LNCAP (cell line): ENCODE results near the gene TMEM132D.

Source experiments
- TF ChIP-seq, protein P1 (sequence below): fragments of 450-650 bp; IDR thresholded peaks from 2 replicates; pipeline ENCODE4 v1.5.1; 2017; ENCODE audit warnings: mild to moderate bottlenecking

The TMEM132D gene

GRCh38 chr12:129538137-129538536 is 365.7 kb downstream of the TMEM132D start:
- TF ChIP-seq, protein P1, sequence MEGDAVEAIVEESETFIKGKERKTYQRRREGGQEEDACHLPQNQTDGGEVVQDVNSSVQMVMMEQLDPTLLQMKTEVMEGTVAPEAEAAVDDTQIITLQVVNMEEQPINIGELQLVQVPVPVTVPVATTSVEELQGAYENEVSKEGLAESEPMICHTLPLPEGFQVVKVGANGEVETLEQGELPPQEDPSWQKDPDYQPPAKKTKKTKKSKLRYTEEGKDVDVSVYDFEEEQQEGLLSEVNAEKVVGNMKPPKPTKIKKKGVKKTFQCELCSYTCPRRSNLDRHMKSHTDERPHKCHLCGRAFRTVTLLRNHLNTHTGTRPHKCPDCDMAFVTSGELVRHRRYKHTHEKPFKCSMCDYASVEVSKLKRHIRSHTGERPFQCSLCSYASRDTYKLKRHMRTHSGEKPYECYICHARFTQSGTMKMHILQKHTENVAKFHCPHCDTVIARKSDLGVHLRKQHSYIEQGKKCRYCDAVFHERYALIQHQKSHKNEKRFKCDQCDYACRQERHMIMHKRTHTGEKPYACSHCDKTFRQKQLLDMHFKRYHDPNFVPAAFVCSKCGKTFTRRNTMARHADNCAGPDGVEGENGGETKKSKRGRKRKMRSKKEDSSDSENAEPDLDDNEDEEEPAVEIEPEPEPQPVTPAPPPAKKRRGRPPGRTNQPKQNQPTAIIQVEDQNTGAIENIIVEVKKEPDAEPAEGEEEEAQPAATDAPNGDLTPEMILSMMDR = no peak

GRCh38 chr12:129534966-129535750 is 368.7 kb downstream of the TMEM132D start:
- TF ChIP-seq, protein P1 = no peak

DNA sequence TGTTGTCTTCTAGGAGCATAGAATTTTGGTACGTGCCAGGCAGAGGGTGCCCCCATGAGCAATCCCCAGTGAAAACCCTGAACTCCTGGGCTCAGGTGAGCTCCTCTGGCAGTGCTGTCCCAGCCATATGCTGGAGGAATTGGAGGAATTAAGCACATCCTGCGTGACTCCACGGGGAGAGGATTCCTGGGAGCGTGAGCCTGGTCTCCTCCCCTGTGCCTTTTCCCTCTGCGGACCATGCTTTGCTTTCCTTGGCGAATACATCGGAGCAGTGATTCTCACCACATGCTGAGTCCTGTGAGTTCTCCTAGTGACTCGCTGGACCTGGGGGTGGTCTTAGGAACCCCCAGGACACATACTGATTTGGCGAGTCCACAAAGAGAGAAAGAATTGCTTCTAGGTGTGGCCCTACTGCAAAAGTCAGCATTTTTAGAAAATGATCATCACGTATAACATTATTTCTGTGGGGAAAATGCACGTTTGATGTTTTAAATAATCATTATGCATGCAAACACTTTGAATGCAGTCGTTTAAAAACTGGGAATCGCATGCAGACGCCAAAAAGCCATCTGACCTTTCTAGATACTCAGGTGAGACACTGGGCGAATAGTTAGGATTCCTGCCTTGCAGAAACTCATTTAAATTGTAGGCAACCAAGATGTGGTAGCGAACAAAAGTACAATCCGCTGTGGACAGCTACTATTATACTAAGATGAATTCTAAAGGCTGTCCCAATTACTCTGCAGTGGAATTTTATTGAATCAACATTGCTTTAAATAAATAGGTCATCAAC is 370.9 kb downstream of the TMEM132D start:
- TF ChIP-seq, protein P1 = no peak

- TF ChIP-seq, protein P1 = no peak
Measured at GRCh38 chr12:129532082-129532481, 371.7 kb downstream of the TMEM132D start.

DNA sequence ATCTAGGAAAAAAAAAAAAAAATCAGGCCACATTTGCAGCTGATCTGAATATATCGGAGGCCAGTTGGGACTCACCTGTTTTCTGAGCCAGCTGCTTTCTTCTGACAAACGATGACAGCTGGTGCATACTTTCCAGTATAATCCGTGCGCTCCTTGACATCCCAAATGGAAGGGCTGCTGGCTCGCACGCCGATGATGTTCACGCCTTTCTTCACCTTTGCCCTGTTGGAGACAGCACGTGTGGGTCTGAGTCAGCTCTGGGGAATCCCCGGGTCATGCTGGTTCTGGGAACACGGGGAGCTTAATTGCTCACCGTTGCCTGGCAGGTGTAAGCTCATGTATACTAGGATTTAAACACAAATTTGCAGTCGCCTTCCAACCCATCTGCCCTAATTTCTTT is 372.8 kb downstream of the TMEM132D start:
- TF ChIP-seq, protein P1 = no peak

DNA sequence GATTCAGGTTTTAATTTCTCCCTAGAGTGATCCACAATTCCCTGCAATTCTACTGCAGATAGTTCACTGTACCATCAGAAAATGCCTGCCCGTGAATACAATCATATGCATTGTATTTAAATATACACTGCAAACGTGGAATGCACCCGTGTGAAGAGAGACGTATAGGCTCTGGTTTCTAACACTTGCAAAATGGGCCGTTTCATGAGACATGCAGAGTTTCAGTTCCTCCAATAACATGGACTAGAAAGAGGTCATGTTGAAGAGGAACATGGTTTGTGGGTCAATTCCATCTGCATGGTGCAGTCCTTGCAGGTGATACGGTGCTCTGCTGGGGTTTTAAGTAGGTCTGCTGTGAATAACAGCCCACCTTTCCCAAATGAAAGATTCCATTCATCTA is 373.3 kb downstream of the TMEM132D start:
- TF ChIP-seq, protein P1 = no peak

- TF ChIP-seq, protein P1 = no peak
Measured at GRCh38 chr12:129527506-129527905, 376.3 kb downstream of the TMEM132D start.
